Measurements from ENCODE around the gene ZNF229. TPM values are rescaled to one million over a fixed set of nuclear protein-coding genes. Genes with fewer than 3 reads are reported as not detected.
"Not testable (repeated sequence)": the region's sequence is repeated elsewhere in the genome, so short reads cannot be mapped to it uniquely, and the experiment has no call there.

Gene ZNF229
- total and polyA plus RNA-seq, 5 donors from 2014 or later, result 0.26 to 0.87 (median 0.68) TPM; not detected in 2

DNA sequence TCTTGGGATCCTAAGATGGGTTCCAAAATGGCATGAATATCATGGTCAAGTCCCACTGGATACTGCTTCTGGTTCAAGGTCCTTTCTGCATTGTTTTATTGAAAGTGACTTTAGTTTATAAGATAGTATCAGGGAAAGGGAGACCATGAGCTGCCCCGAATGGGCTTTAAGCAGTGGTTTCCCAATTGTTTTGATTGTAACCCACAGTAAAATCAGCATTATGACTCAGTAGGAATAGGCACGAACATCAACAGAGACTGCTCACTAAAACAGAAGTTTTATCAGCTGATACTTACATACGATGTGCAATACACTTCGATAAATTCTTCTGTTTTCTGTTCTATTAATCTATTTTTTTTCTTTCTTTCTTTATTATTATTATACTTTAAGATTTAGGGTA lies 59.0 kb downstream of the ZNF229 start:
- peaks cover 35% of the 10 kb centered on the region for H3K36me3 Mint-ChIP-seq
- not testable (repeated sequence) for H3K27ac Mint-ChIP-seq; H3K27me3 ChIP-seq (ENCODE audit: control insufficient read depth, insufficient read depth, low read length); H3K36me3 ChIP-seq (ENCODE audit: control insufficient read depth, insufficient read depth, low read length); ATAC-seq (ENCODE audit: low read depth in 2 of 2); H3K4me3 ChIP-seq (ENCODE audit: low read depth, low read length); H3K4me1 ChIP-seq (ENCODE audit: control insufficient read depth, insufficient read depth, low read length, poor library complexity, severe bottlenecking); H3K4me1 Mint-ChIP-seq; H3K27me3 Mint-ChIP-seq; H3K4me3 Mint-ChIP-seq; H3K27ac ChIP-seq (ENCODE audit: insufficient read depth, low read length, poor library complexity, severe bottlenecking); DNase-seq
- peaks cover 11 to 16% of the 10 kb centered on the region in 2 experiments for H3K9me3 ChIP-seq (ENCODE audit: control insufficient read depth in 2 of 2, low read length in 2 of 2)
- H3K9me3 Mint-ChIP-seq, result peaks cover 4 to 66% (median 22%) of the 10 kb centered on the region in 7 donors

Other genes with a start within 250 kb of the ZNF229 start
- 21.6 TPM for gene ZNF227, start 235.9 kb downstream of the ZNF229 start, total RNA-seq
- 10 to 100 TPM; 11.4 to 18.0 (median 16.0) TPM for gene ZNF227, start 235.9 kb downstream of the ZNF229 start, polyA plus RNA-seq
- gene ZNF233, start 188.6 kb downstream of the ZNF229 start, total RNA-seq, result 0.12 TPM
- under 1 TPM in 3 of 4 donors, not detected in 1; 0.35 to 0.64 (median 0.56) TPM for gene ZNF233, start 188.6 kb downstream of the ZNF229 start, polyA plus RNA-seq
- gene ZNF235, start 143.4 kb downstream of the ZNF229 start, total RNA-seq, result 5.4 TPM
- gene ZNF235, start 143.4 kb downstream of the ZNF229 start, polyA plus RNA-seq, result 1 to 10 TPM; 1.0 to 3.5 (median 2.6) TPM
- gene ZNF112, start 91.8 kb downstream of the ZNF229 start, total RNA-seq, result not detected
- gene ZNF112, start 91.8 kb downstream of the ZNF229 start, polyA plus RNA-seq, result under 1 TPM in 2 of 4 donors, not detected in 2; 0.25 to 0.46 TPM
- gene ZNF285, start 46.9 kb downstream of the ZNF229 start, total RNA-seq, result 0.39 TPM
- gene ZNF285, start 46.9 kb downstream of the ZNF229 start, polyA plus RNA-seq, result 1 to 10 TPM in 3 of 4 donors, not detected in 1; 1.0 to 1.8 (median 1.2) TPM
- 5.8 TPM for gene ZNF180, start 52.0 kb upstream of the ZNF229 start, total RNA-seq
- gene ZNF180, start 52.0 kb upstream of the ZNF229 start, polyA plus RNA-seq, result 10 to 100 TPM in 3 of 4 donors, 1 to 10 TPM in 1; 9.5 to 11.5 (median 10.6) TPM
- not detected for gene CEACAM20, start 81.2 kb upstream of the ZNF229 start, total RNA-seq
- not detected for gene CEACAM20, start 81.2 kb upstream of the ZNF229 start, polyA plus RNA-seq
- not detected for gene IGSF23, start 165.1 kb upstream of the ZNF229 start, total RNA-seq
- gene IGSF23, start 165.1 kb upstream of the ZNF229 start, polyA plus RNA-seq, result not detected
- 0.37 TPM for gene PVR, start 195.4 kb upstream of the ZNF229 start, total RNA-seq
- under 1 TPM in 1 of 4 donors, not detected in 3; 0.25 TPM for gene PVR, start 195.4 kb upstream of the ZNF229 start, polyA plus RNA-seq
- not detected for gene CEACAM19, start 223.0 kb upstream of the ZNF229 start, total RNA-seq
- gene CEACAM19, start 223.0 kb upstream of the ZNF229 start, polyA plus RNA-seq, result not detected